Liver (tissue), 9 donors: ENCODE results near the gene PPP2R2C. TPM values are rescaled to one million over a fixed set of nuclear protein-coding genes. Genes with fewer than 3 reads are reported as not detected.

ENCODE experiments used
- DNase-seq: peaks from one replicate; pipeline ENCODE4 v3.0.0-alpha.2; 2017; ENCODE audit warnings: low spot score
- H3K27ac ChIP-seq, 2 donors: one replicate each; pipeline ENCODE4 v1.7.0; 2013; ENCODE audit warnings: inconsistent platforms in 2 of 2, low read length in 2 of 2, control low read depth in 1 of 2, low read depth in 1 of 2, mild to moderate bottlenecking in 1 of 2
- H3K27me3 ChIP-seq, 4 donors: one replicate each; pipeline versions ENCODE4 v1.6.1 to v1.7.0; 2013; ENCODE audit warnings: low read length in 3 of 4, inconsistent platforms in 1 of 4, mild to moderate bottlenecking in 1 of 4, moderate library complexity in 1 of 4; ENCODE audit not compliant: control insufficient read depth in 4 of 4, insufficient read depth in 4 of 4
- H3K36me3 ChIP-seq, 4 donors: one replicate each; pipeline versions ENCODE4 v1.6.1 to v1.7.0; 2013; ENCODE audit warnings: low read length in 3 of 4, mild to moderate bottlenecking in 3 of 4, low read depth in 1 of 4, moderate library complexity in 1 of 4; ENCODE audit not compliant: control insufficient read depth in 4 of 4, insufficient read depth in 3 of 4
- H3K4me1 ChIP-seq, 4 donors: one replicate each; pipeline versions ENCODE4 v1.6.1 to v1.7.0; 2013; ENCODE audit warnings: low read length in 3 of 4, mild to moderate bottlenecking in 3 of 4, moderate library complexity in 1 of 4; ENCODE audit not compliant: control insufficient read depth in 4 of 4, insufficient read depth in 4 of 4
- H3K4me3 ChIP-seq, 3 donors: one replicate each; pipeline versions ENCODE4 v1.6.1 to v1.7.0; 2013; ENCODE audit warnings: low read length in 3 of 3, control low read depth in 1 of 3, low read depth in 1 of 3, mild to moderate bottlenecking in 1 of 3
- H3K9ac ChIP-seq, 2 donors: one replicate each; pipeline ENCODE4 v1.7.0; 2013; ENCODE audit warnings: low read length in 2 of 2, mild to moderate bottlenecking in 2 of 2, moderate library complexity in 2 of 2, control low read depth in 1 of 2, low read depth in 1 of 2
- H3K9me3 ChIP-seq, 4 donors: one replicate each; pipeline versions ENCODE4 v1.6.1 to v1.7.0; 2013; ENCODE audit warnings: low read length in 3 of 4; ENCODE audit not compliant: control insufficient read depth in 4 of 4
- FOXA1 ChIP-seq: IDR thresholded peaks from 2 replicates; pipeline ENCODE4 v1.6.1; 2016; ENCODE audit warnings: antibody characterized with exemption
- FOXA2 ChIP-seq: IDR thresholded peaks from 2 replicates; pipeline ENCODE4 v1.6.1; 2016; ENCODE audit warnings: antibody characterized with exemption
- GABPA ChIP-seq, 2 donors: IDR thresholded peaks in 1 of 2; conservative IDR thresholded peaks in 1 of 2; 2 replicates each; pipeline ENCODE4 v1.6.1; 2016; ENCODE audit warnings: antibody characterized with exemption in 2 of 2, mild to moderate bottlenecking in 1 of 2, moderate library complexity in 1 of 2
- HNF4A ChIP-seq, 2 donors: conservative IDR thresholded peaks; 2 replicates each; pipeline ENCODE4 v1.6.1; 2016; ENCODE audit warnings: antibody characterized with exemption in 2 of 2, mild to moderate bottlenecking in 2 of 2
- SP1 ChIP-seq: IDR thresholded peaks from 2 replicates; pipeline ENCODE4 v1.6.1; 2018; ENCODE audit warnings: antibody characterized with exemption, mild to moderate bottlenecking
- WGBS: extraction: QIAGEN DNeasy Blood & Tissue Kit; methylation state at CpG from one replicate; pipeline ENCODE4 v1.1.7; 2013; 5-methylcytosine and 5-hydroxymethylcytosine counted together
- polyA plus RNA-seq, 2 donors: library from polyadenylated mRNA; stranded (reverse) in 1 of 2; unstranded in 1 of 2; fragments of 200-250 nt in 1 of 2; fragments of >200 nt in 1 of 2; fragmentation: Nextera tagmentation in 1 of 2; extraction: Ambion mirVana in 1 of 2; gene quantifications; one replicate each; pipeline versions ENCODE4 v1.2.1 to v1.2.3, GENCODE V29; 2013 to 2015
- total RNA-seq, 2 donors: library from RNA; depleted of rRNA; stranded (reverse); fragments of >200 nt; gene quantifications; one replicate each; pipeline ENCODE4 v1.2.3, GENCODE V29; 2014
- TF ChIP-seq, protein P1 (sequence below): fragments of 150-350 bp; IDR thresholded peaks from 2 replicates; pipeline ENCODE4 v1.5.1; 2017; ENCODE audit warnings: improper control_type of control experiment, low read depth, low read length; ENCODE audit not compliant: missing input control
- TF ChIP-seq, protein P2 (sequence below): IDR thresholded peaks from 2 replicates; pipeline ENCODE4 v1.6.1; 2016; ENCODE audit warnings: antibody characterized with exemption
- TF ChIP-seq, protein P3 (sequence below): IDR thresholded peaks from 2 replicates; pipeline ENCODE4 v1.6.1; 2016; ENCODE audit warnings: antibody characterized with exemption
- TF ChIP-seq, protein P4 (sequence below): IDR thresholded peaks from 2 replicates; pipeline ENCODE4 v1.6.1; 2016; ENCODE audit warnings: antibody characterized with exemption
- donor health status: healthy.
- donor health status: healthy.
- donor health status: healthy.
- donor health status: healthy.
- donor health status: healthy.

Gene PPP2R2C
- total and polyA plus RNA-seq, 4 donors = under 0.01 to 0.01 TPM; not detected in 2

DNA sequence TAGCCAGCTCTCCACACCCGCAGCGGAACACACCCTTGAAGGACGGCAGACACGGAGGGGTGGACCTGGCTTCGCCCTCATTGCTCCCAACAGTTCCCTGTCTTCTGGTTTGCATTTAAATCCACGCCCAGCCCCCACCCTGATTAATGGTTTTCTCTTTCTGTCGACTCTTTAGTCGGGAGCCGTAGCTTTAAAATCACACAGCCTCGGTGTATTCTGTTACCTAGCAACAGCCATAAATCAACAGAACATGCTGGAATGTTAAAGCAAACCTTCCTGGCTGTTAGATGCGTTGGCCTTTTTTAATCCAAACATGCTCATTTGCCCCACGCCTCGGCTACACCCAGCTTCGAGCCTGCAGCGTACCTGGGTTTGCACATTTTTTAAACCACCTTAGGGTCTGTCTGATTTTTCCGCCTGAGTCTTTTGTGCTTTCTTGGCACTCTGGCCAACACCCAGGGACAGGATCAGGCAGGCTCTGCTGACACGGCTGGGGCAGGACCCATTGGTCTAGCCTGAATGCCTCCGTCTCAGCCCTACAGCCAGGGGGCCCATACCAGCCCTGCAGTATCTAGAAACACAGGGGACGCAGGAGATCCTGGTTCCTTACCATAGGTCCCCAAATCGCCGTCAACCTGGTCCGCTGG lies 21.4 kb upstream of the PPP2R2C start:
- 33% methylated on average over 22 of the region's 22 CpGs for WGBS
- DNase-seq = peak; percentile 23
- no peaks in the 10 kb centered on the region for H3K4me1 ChIP-seq
- H3K36me3 ChIP-seq = no peaks in the 10 kb centered on the region
- H3K9me3 ChIP-seq = peaks cover 0 to 6% (median under 1%) of the 10 kb centered on the region in 4 donors
- H3K4me3 ChIP-seq = no peak overlapping the region
- H3K9ac ChIP-seq = no peak overlapping the region
- no peak for TF ChIP-seq HNF4A (conservative IDR thresholded peaks at IDR 0.05)
- TF ChIP-seq, protein P1, sequence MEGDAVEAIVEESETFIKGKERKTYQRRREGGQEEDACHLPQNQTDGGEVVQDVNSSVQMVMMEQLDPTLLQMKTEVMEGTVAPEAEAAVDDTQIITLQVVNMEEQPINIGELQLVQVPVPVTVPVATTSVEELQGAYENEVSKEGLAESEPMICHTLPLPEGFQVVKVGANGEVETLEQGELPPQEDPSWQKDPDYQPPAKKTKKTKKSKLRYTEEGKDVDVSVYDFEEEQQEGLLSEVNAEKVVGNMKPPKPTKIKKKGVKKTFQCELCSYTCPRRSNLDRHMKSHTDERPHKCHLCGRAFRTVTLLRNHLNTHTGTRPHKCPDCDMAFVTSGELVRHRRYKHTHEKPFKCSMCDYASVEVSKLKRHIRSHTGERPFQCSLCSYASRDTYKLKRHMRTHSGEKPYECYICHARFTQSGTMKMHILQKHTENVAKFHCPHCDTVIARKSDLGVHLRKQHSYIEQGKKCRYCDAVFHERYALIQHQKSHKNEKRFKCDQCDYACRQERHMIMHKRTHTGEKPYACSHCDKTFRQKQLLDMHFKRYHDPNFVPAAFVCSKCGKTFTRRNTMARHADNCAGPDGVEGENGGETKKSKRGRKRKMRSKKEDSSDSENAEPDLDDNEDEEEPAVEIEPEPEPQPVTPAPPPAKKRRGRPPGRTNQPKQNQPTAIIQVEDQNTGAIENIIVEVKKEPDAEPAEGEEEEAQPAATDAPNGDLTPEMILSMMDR = no peak
- TF ChIP-seq, protein P2, sequence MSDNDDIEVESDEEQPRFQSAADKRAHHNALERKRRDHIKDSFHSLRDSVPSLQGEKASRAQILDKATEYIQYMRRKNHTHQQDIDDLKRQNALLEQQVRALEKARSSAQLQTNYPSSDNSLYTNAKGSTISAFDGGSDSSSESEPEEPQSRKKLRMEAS = no peak
- no peak for TF ChIP-seq FOXA1
- TF ChIP-seq, protein P3, sequence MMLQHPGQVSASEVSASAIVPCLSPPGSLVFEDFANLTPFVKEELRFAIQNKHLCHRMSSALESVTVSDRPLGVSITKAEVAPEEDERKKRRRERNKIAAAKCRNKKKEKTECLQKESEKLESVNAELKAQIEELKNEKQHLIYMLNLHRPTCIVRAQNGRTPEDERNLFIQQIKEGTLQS = no peak
- TF ChIP-seq, protein P4, sequence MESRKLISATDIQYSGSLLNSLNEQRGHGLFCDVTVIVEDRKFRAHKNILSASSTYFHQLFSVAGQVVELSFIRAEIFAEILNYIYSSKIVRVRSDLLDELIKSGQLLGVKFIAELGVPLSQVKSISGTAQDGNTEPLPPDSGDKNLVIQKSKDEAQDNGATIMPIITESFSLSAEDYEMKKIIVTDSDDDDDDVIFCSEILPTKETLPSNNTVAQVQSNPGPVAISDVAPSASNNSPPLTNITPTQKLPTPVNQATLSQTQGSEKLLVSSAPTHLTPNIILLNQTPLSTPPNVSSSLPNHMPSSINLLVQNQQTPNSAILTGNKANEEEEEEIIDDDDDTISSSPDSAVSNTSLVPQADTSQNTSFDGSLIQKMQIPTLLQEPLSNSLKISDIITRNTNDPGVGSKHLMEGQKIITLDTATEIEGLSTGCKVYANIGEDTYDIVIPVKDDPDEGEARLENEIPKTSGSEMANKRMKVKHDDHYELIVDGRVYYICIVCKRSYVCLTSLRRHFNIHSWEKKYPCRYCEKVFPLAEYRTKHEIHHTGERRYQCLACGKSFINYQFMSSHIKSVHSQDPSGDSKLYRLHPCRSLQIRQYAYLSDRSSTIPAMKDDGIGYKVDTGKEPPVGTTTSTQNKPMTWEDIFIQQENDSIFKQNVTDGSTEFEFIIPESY = no peak
- no peak for TF ChIP-seq FOXA2
- TF ChIP-seq SP1 = no peak
- H3K27me3 ChIP-seq = peaks cover 0 to 6% (median 2%) of the 10 kb centered on the region in 4 donors
- no peak overlapping the region for H3K27ac ChIP-seq

DNA sequence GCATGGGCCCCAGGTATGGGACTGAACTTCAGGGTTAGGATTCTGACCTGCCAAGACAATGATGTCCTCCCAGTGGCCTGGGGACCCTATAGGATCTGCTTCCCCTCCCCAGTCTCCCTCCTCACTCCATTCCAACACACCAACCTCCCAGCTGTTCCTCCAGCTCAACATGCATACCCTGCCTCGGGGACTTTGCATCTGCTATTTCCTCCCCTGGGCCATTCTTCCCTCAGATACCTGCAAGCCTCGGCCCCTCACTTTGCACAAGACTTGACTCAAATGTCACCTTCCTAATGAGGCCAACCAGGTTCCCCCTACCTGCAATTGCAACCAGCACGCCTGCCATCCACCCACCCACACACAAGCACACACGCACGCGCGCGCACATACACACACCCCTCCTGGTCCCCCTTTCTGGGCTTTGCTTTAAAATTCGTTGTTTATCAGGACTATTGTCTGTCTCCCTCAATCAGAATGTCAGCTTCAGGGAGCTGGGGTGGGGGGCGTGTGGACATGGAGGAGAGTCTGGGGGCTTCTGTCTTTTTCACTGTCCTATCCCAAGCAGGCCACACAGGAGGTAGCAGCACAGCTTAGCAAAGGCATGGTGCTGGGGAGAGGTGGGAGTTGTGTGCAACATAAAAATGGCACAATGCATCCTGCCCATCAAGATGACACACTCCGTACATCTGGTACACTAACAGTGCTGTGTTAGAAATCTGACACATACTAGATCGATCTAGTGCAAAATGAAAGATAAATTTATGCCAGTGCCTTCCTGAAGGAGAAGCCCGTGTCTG lies 20.6 kb upstream of the PPP2R2C start:
- H3K27me3 ChIP-seq = peaks cover 0 to 6% (median 3%) of the 10 kb centered on the region in 4 donors
- no peaks in the 10 kb centered on the region for H3K4me1 ChIP-seq
- H3K36me3 ChIP-seq = no peaks in the 10 kb centered on the region
- peak; percentile 24 for DNase-seq
- TF ChIP-seq HNF4A (conservative IDR thresholded peaks at IDR 0.05) (no peak), GABPA (IDR thresholded peaks at IDR 0.05 in 1 of 2, conservative IDR thresholded peaks at IDR 0.05 in 1 of 2) (no peak), SP1 (no peak), FOXA2 (no peak), FOXA1 (no peak)
- TF ChIP-seq, protein P4 = no peak
- 71% methylated on average over 13 of the region's 13 CpGs for WGBS
- no peak overlapping the region for H3K4me3 ChIP-seq
- H3K9me3 ChIP-seq = peaks cover 0 to 6% (median 2%) of the 10 kb centered on the region in 4 donors
- H3K27ac ChIP-seq = no peak overlapping the region
- H3K9ac ChIP-seq = no peak overlapping the region
